Vagina (tissue), 2 donors: Measurements from ENCODE around the gene TEX48.

Source experiments
- CTCF ChIP-seq, 3 experiments: fragments of 450-650 bp in 2 of 3; fragments of 200-600 bp in 1 of 3; sonication (generic) in 1 of 3; IDR thresholded peaks; one replicate each; pipeline ENCODE4 v1.5.1; 2017 to 2019; ENCODE audit warnings: antibody characterized with exemption in 3 of 3, mild to moderate bottlenecking in 2 of 3, moderate library complexity in 2 of 3
- POLR2A ChIP-seq, 2 donors: fragments of 450-650 bp; IDR thresholded peaks; one replicate each; pipeline ENCODE4 v1.6.1; 2017; ENCODE audit warnings: antibody characterized with exemption in 2 of 2, mild to moderate bottlenecking in 2 of 2, moderate library complexity in 2 of 2
- POLR2AphosphoS5 ChIP-seq, 2 donors: sonication (generic); formaldehyde crosslinking; IDR thresholded peaks; one replicate each; pipeline ENCODE4 v1.9.0; 2017; ENCODE audit warnings: antibody characterized with exemption in 2 of 2, mild to moderate bottlenecking in 2 of 2, low read depth in 1 of 2; ENCODE audit not compliant: insufficient read depth in 1 of 2

GRCh38 chr9:114643001-114643400 lies 39.0 kb downstream of the TEX48 start:
- no peak for TF ChIP-seq CTCF (IDR thresholded peaks at IDR 0.05)
- no peak for TF ChIP-seq POLR2AphosphoS5 (IDR thresholded peaks at IDR 0.05; ENCODE audit: insufficient read depth in 1 of 2, low read depth in 1 of 2)
- no peak for TF ChIP-seq POLR2A (IDR thresholded peaks at IDR 0.05)
